A549 treated with CpdA at 1 μM for 4 hours (cell line): ENCODE data around the gene ZNF708. TPM values are rescaled to one million over a fixed set of nuclear protein-coding genes. Genes with fewer than 3 reads are reported as not detected.

Experiments
- total RNA-seq: library from RNA; stranded (reverse); fragments of 200-300 nt; extraction: Qiagen RNA extraction; gene quantifications from 5 replicates; pipeline ENCODE4 v1.2.3, GENCODE V29; 2022; ENCODE audit warnings: low read depth

ZNF708 gene
- 0.84 to 1.4 TPM (median 1.1 TPM) in 5 replicates for total RNA-seq

GRCh38 chr19:21328885-21329605, at the start of gene ZNF708:
ZNF708 (minus strand) TSS chr19:21329410; CDS start chr19:21329212, 198 bp downstream.

DNA sequence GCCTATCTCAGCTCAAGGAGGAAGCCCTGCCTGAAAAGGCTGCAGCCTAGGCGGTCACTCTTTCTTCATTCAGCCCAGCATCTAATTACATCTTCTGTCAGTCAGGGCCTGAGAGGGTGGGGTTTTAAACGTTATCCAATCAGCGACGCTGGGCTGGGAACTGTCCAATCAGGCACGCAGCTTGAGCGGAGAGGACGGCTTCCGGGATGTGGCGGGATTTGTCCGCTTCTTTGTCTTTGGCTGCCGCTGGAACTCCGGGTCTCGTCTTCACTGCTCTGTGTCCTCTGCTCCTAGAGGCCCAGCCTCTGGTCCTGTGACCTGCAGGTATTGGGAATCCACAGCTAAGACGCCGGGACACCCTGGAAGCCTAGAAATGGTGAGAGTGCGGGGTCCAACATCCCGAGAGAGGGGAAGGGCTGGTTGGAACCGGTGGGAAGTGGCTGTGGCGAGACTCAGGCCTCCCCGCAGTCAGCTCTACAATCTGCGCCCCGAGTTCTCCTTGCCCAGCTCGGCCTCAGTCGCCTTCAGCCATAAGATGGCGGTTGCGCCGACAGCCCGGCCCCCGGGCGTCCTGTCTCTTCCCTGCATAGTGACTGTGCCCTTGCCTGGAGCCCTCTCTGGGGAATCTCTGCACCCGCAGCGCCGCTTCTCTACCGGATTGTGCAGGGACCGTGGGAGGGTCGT, 29.7 kb upstream of the ZNF708 start, which contains the start of gene ZNF738:
Gene ZNF738, plus strand, starts transcription at position 233 of the 684 bp plus-strand sequence. Its CDS starts 141 bp downstream, at position 374.

Other genes starting within 250 kb of the ZNF708 start
- gene ZNF714, start 247.2 kb downstream of the ZNF708 start, total RNA-seq: 2.7 to 4.4 TPM (median 3.0 TPM) in 5 replicates
- 3.0 to 5.1 TPM (median 3.6 TPM) in 5 replicates for gene ZNF431, start 187.4 kb downstream of the ZNF708 start, total RNA-seq
- gene ZNF738, start 29.6 kb upstream of the ZNF708 start, total RNA-seq: 0.62 to 1.4 TPM (median 0.72 TPM) in 5 replicates
- gene ZNF493, start 67.7 kb upstream of the ZNF708 start, total RNA-seq: 0.08 to 0.33 TPM (median 0.12 TPM) in 4 of 5 replicates, not detected in the other
- not detected in 5 replicates for gene ZNF429, start 176.2 kb upstream of the ZNF708 start, total RNA-seq